SHP77 treated with DMSO at 0.1 percent for 48 hours (cell line): ENCODE results near the gene MTR.
"Not testable (repeated sequence)": the region's sequence is repeated elsewhere in the genome, so short reads cannot be mapped to it uniquely, and the experiment has no call there.

Experiments used
- DNase-seq: peaks from one replicate; lab custom pipeline; 2025; lab: John Stamatoyannopoulos, UW

MTR gene

DNA sequence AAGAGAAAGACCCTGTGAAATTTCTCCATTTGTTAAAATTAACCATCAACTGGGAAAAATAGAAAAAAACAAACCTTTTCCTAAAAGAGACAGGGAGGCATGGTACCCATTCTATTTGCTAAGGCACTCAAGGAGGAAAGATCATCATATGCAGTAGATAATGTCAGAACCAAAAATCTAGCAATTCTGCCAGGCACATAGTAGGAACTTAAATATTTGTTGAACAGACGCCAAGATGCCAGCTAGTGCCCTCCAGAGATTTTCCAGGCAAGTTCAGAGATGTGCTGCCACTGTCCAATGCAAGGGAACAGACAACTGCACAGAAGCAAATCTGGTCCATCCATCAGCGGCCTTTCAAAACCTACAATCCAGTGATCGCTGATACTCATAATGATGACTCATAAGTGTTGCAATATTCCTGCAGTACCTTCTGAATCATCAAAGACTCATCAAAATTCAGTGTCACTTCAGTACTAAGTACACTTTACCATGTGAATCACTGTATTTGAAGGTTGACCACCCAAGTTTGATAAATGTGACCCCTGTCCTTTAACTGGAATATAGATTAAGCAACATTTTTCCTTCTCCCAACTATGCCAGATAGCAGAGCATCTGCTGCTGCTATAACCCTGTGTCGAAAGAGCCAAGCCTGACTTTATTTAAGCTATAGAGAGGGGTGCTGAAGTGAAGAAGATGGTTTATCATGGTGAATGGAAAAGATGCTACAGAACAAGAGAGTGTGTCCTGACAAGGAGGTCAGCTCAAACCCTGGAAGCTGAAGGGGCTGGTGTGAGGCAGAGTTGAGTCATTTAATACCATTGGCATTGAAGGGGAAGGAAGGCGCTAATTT is 110.0 kb downstream of the MTR start:
- no peak for DNase-seq

GRCh38 chr1:236907205-236907604 is 112.1 kb downstream of the MTR start:
- DNase-seq = no peak

- no peak for DNase-seq
Measured at GRCh38 chr1:236908669-236909068, 113.6 kb downstream of the MTR start.

GRCh38 chr1:236911047-236911446 is 116.0 kb downstream of the MTR start:
- DNase-seq = not testable (repeated sequence)

GRCh38 chr1:236913371-236914037 is 118.4 kb downstream of the MTR start:
- no peak for DNase-seq

- no peak for DNase-seq
Measured at GRCh38 chr1:236914375-236914774, 119.3 kb downstream of the MTR start.

- DNase-seq = no peak
Measured at GRCh38 chr1:236916131-236916800, 121.2 kb downstream of the MTR start.

GRCh38 chr1:236917448-236917847 is 122.4 kb downstream of the MTR start:
- no peak for DNase-seq

DNA sequence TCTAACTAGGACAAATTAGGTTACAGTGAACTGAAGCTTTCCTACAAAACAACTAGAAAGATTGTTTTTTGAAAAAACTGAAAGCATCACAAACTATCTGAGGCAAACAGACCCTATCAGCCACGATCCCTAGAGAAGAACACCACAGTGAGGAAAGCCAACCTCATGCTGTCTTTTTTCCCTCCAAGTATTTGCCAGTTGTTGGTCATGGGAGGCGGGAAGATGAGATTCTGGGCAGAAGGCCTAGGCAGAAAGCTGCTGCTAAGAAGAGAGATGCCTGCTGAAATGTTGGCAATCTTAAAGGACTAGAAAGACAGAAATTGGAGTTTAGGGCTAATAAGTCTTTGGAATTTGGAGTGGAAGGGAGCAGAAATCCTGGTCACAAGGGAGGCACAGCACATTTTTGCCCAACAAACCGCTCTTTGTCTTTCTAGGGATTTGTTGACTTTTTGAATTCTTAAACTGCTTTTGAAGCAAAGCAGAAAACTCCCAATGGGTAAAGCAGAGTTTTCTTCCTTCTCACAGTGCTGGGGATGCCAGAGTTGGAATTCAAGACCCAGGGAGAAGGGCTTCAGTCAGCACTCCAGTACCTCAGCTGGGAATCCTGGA is 125.3 kb downstream of the MTR start:
- DNase-seq = no peak

- DNase-seq = no peak
Measured at GRCh38 chr1:236921610-236922009, 126.5 kb downstream of the MTR start.

DNA sequence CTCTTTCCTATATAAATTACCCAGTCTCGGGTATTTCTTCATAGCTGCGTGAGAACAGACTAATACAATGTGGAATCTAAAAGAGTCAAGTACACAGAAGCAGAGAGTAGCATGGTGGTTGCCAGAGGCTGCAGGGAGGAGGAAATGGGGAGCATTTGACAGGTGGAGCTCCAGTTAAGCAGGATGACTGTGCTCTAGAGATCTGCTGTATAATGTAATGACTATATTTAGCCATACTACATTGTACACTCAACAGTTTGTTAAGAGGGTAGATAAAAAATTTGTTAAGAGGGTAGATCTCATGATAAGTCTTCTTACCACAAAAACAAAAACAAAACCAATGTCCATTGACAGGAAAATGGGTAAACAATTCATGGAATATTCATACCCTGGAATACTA is 127.1 kb downstream of the MTR start:
- no peak for DNase-seq

- no peak for DNase-seq
Measured at GRCh38 chr1:236925386-236925785, 130.3 kb downstream of the MTR start.

GRCh38 chr1:236930503-236930902 is 135.4 kb downstream of the MTR start:
- no peak for DNase-seq

DNA sequence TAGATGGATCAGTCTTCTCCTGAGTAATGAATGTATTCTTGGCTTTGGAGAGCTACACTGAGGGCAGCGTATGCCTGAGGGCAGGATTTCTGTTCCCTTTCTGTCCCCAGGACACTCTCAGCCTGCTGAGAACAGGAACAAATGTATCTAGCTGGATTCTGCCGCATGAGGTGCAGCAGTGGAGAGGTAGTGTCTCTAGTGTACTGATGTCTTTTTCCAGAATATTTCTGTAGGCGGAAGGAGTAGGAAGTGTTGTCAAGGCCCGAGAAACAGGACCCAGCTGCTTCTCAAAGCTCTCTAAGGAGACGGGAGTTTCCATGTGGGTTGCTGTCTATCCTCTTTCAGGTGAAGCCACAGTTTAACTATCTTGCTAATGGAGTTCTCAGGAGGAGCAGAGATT is 143.7 kb downstream of the MTR start:
- DNase-seq = no peak

GRCh38 chr1:236942431-236942830 is 147.3 kb downstream of the MTR start:
- no peak for DNase-seq

DNA sequence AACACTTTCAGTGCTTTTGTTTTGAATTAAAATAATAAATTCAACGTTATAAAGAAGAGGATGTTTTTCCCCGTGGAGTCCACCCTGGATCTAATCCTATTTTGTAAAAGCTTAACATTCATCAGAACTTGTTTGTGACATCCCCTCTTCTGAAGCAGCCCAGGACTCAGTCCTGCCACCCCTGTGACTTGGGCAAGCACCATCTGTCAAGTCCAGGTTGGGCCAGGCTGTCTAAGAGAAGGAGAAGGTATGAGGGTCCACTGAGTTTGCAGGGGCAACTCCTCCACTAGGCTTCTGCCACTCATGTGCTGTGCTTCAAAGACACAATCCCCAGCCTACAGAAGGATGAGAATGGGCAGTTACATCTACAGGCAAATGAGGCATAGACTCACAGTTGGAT is 149.5 kb downstream of the MTR start:
- DNase-seq = no peak

- DNase-seq = no peak
Measured at GRCh38 chr1:236945002-236945401, 149.9 kb downstream of the MTR start.

DNA sequence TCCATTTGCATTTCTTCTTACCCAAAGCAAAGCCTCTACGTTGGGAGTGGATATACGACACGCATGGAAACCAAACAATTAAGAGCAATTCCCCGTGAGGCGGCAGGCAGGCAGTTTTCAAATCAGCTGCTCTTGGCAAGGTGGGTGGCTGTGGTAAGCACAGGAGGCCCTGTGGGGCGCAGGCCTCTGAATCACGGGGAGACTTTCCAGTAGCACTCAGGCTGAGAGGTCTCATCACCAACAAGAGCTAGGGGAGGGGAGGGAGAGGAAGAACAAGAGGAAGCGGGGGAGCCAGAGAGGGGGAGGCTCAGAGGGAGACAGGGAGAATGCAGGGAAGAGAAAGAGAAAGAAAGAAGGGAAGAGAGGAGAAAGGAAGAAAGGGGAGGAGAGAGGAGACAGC is 152.7 kb downstream of the MTR start:
- no peak for DNase-seq

- no peak for DNase-seq
Measured at GRCh38 chr1:236948381-236948780, 153.3 kb downstream of the MTR start.

DNA sequence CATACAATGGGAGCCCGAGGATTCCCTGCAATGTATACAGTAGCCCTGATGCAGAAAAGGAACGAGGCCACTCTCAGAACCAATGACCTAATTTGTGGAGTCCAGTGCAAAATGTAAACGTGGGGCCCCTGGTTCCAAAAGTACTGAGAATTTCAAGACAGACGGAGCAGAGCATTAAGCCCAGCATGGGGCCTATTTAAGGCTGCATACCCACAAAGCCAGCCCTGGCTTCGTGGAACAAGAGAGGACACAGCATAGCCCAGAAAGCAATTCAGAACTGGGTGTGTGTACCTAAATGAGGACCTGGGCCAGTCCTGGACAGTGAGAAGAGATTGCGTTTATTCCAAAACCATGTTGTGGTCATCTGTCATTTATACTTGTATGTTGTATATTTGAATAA is 153.9 kb downstream of the MTR start:
- DNase-seq = no peak

DNA sequence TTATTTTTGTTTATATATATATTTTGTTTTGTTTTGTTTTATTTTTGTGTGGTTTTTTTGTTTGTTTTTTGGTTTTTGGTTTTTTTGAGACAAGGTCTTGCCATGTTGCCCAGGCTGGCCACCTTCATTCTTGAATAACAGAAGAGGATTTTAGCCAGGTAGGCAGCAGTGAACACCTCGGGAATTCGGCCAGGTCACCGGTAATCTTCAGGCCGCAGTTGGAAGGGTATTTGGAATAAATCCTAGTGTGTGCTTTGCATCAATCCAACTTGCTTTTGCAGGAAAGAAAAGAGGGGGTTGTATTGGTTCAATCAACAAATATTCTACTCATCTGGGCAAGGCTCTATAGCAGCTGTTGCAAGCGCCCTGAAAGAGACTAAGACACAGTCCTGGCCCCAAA is 155.3 kb downstream of the MTR start:
- no peak for DNase-seq

GRCh38 chr1:236951672-236952071 is 156.6 kb downstream of the MTR start:
- no peak for DNase-seq
